GM18499 (cell line): ENCODE measurements around the gene THSD7A.

ENCODE experiments used
- ATAC-seq: cut with Tn5 transposase; IDR thresholded peaks from one replicate; pipeline ENCODE4 v1.9.1; 2021; ENCODE audit warnings: moderate number of reproducible peaks; ENCODE audit not compliant: insufficient read depth, unreplicated experiment

THSD7A gene

GRCh38 chr7:11751807-11752389 lies 80.1 kb downstream of the THSD7A start:
- ATAC-seq = no peak

- no peak for ATAC-seq
Observed at GRCh38 chr7:11751315-11751714, 80.7 kb downstream of the THSD7A start.

DNA sequence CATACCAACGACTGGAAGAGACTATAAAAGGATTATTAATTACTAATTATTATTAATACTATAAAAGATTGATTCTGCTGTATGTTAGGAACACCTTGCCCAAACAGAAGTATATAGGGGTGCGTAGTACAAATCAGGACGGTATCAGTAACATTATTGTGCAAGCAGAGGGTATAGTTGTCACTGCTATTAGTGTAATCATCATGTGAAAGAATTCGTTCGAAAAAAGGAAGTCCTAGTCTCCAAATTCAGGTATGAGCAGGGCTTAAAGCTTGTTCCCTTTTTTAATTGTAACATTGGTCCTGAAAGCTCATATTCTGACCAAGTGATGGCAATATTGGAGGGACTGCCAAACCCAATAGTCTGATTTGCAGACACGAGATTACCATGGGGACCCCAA lies 81.8 kb downstream of the THSD7A start:
- ATAC-seq = no peak

- ATAC-seq = no peak
Observed at GRCh38 chr7:11749629-11750028, 82.4 kb downstream of the THSD7A start.

DNA sequence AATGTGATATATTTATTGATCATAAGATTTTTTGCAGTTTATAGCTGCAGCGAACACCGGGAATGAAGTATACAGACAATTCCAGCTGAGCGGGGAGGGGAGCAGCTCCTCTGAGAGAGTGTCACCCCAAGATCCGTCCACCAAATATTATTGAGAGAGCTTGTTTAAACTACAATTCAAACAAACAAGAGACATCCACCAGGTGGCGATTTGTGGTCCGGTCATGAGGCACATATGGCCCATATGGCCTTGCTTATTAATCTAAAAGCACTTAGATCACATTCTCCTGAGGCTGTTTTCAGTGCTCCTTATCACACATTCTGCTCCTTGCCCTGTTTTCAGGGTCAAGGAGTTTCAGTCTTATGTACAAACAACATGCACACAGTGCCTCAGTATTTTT lies 83.1 kb downstream of the THSD7A start:
- no peak for ATAC-seq

GRCh38 chr7:11747715-11748485 lies 84.1 kb downstream of the THSD7A start:
- ATAC-seq = no peak

GRCh38 chr7:11746591-11746990 lies 85.4 kb downstream of the THSD7A start:
- no peak for ATAC-seq

- no peak for ATAC-seq
Observed at GRCh38 chr7:11743548-11743947, 88.5 kb downstream of the THSD7A start.

- ATAC-seq = no peak
Observed at GRCh38 chr7:11743016-11743415, 89.0 kb downstream of the THSD7A start.

DNA sequence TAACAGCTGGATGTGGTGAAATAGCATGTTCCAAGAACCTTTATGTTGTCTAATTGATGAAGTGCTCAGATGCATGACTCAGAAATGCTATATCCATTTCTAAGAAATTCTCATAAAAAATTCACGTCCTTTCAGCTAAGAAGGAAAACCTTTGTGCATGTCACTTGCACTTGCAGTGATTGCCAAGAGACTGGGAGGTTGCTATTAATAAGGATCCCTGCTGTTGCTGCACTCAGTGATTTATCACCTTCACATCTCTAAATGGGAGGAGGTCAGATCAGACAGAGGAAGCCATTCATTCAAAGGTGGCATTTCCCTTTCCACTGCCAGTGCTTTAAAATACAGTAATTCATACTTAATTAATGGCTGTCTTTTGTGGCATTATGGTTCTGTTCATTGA lies 89.5 kb downstream of the THSD7A start:
- ATAC-seq = no peak

GRCh38 chr7:11737723-11738122 lies 94.3 kb downstream of the THSD7A start:
- no peak for ATAC-seq

DNA sequence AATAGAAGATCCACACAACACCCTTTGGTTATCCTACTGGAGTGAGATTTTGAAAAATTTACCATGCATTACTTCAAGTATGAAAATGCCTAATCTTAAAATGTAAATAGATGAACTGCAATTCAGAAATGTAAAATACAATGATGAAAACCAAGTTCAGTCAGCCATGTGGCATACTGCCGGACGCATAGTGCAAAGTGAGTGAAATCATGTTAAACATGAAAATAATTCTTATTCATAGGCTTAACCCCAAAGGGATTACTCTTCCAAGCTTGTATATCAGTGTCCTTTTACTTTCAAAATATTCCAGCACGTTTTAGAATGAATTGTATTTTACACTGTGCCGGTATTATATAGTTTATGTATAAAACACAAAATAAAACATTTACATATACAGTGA lies 99.8 kb downstream of the THSD7A start:
- no peak for ATAC-seq

GRCh38 chr7:11730725-11731124 lies 101.3 kb downstream of the THSD7A start:
- ATAC-seq = no peak

DNA sequence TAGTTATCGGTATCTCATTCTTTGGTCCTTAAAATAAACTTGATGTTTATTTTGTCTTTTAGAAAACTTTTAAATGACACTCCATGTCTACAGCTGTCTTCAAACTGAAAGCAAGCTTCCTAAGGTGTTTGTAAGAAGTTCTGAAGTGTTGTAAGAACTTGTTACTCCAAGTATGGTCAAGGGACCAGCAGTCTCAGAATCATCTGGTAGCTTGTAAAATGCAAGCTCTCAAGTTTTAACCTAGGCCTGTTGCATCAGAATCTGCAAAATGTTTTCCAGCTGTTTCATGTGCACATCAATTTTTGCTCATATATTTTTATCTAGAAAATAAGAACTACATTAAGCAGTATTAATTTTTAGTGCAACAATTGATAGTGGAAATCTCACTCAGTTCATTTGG lies 104.1 kb downstream of the THSD7A start:
- ATAC-seq = no peak

DNA sequence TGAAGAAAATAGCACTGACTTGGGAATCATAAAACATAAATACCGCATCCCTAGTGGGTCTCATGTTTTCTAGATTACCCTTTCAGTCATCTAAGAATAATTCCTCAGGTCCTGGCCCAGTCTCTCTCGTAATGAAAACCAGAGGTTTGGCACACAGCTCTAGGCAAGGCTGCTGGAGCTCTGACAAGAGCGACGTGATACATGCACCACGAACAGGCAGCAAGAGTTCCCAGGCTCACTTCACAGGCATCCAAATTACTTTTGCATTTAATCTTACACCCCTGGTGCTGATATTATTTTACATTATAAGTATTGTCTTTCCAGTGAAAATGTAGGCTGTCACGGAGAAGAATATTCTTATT lies 105.2 kb downstream of the THSD7A start:
- ATAC-seq = no peak

DNA sequence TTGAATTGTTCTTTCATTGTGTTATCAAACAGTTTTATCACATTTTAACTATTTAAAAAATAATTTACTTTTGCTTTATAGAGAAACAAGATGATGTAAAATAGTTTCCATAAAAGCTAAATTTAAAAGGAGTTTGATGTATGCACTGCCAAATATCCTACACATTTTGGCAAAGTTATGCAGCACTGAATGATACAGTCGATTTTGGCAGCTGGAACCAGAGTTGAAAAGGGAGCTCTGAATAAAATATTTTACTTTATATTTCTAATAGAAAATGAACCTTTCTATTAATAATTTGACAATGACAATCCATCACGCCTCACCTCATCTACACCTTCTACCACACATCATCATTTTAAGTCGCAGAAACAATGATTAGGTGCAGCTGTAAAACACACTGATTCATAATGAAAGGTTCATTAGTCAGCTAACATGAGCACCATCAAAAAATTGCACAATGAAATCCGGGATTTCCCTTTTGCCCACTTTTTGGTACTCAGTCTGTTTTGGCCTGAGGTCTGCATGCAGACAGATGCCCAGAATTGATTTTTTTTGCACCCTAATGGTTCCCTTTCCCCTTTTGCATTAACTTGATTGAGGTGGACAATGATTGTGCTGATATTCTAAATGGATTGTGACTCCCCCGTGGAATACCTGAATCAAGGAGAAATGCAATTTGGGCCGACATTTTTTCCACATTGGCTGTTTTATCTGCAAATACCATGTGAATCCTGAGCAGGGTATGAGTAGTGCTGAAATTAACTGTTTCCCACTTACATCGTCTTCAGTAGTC lies 105.8 kb downstream of the THSD7A start:
- no peak for ATAC-seq

DNA sequence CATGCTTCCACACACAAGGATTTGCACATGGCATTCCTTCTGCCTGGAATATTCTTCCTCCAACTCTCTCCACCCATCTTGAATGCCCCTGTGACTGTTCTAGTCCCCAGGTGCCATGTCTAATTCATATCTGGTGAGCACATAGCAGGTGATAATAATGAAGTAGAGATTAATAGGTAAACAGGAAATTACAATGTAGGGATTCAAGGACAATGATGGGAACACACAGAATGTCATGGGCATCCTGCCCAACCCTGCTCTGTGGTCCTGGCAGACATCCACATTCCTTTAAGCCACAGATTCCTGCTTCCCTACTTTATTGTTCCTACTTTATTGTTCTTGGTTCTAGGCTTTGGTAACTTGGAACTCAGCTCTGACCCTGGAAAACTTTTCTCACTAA lies 115.8 kb downstream of the THSD7A start:
- no peak for ATAC-seq

DNA sequence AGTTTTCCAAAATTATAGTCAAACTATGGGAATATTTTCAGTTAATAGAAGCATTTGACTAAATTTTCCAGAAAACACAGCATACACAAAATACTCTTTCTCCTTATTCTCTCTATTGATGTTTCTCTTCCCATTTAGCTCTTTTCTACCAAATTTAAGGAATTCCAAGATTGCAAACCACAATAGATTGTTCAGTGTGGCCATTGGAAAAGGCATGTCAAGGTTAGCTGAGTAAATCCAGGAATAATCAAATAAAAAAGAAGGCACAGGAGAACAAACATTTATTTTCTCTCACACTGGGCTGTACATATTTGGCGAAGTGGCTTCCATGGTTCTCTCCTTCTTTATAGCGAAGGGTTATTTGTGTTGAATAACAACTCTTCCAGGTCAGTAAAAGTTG lies 117.3 kb downstream of the THSD7A start:
- ATAC-seq = no peak

GRCh38 chr7:11714205-11714604 lies 117.8 kb downstream of the THSD7A start:
- ATAC-seq = no peak

DNA sequence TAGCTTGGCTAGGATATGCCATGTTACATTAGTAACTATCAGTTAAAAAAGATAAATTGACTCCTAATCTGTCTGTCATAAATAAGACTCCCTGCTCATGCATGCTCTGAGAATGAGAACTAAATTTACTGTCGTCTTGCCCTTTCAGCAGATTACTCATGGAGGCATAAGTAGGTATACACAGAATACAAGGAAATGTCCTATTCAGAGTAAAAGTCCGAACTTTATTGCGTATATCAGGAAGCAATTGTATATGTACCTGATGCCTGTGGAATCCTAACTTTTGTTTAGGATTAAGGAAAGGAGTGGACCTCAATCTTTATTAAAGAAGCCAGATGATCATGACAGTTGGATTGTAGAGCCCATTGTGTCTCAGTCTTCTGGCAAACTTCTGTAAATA lies 118.6 kb downstream of the THSD7A start:
- no peak for ATAC-seq

- ATAC-seq = no peak
Observed at GRCh38 chr7:11710377-11710776, 121.6 kb downstream of the THSD7A start.

DNA sequence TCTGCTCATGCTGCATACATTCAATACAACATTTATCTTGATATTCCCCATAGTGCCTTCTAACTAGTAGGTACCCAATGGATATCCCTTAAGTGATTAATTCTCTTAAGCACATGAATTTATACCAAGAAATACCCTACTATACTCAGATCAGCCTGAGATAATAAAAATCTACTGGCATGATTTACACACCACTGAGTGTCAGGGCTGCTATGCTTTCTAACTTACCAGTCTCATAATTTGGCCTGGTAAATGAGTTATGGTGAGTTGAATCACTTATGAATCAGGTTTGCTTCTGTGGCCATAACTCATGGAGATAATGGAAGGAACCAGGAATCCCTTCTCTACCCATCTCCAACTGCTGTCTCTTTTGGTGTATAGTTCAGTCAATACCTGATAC lies 122.8 kb downstream of the THSD7A start:
- ATAC-seq = no peak
